ENCODE data around the gene CCNB2. TPM values are rescaled to one million over a fixed set of nuclear protein-coding genes. Genes with fewer than 3 reads are reported as not detected.
A peak's percentile ranks its signal among the peaks of the same experiment; 100 is the strongest.
"Not testable (repeated sequence)": the region's sequence is repeated elsewhere in the genome, so short reads cannot be mapped to it uniquely, and the experiment has no call there.

The CCNB2 gene
- total RNA-seq, 2 donors from 2014 or later = 77.5 to 87.2 TPM

DNA sequence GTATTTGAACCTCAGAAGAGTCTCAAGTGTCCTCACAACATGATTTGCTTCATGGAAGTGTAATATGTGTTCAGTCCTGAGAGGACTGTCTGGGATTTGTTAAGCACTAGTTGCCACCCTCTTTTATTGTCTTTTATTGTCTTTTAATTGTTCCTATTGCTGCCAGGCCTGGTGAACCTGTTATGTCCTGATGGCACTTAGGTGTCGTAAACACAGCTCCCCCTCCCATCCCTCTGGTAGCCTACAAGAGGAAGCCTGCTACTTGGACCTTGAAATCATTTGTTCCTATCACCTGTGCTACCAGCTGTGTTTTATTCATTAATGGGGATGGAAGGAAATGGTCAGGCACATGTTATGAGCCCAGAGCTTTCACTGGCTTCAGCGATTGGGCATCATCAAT, 19.3 kb downstream of the CCNB2 start:
- H3K27ac Mint-ChIP-seq = no peak overlapping the region
- H3K36me3 ChIP-seq (ENCODE audit: control insufficient read depth, insufficient read depth, low read length) = peaks cover 61% of the 10 kb centered on the region

DNA sequence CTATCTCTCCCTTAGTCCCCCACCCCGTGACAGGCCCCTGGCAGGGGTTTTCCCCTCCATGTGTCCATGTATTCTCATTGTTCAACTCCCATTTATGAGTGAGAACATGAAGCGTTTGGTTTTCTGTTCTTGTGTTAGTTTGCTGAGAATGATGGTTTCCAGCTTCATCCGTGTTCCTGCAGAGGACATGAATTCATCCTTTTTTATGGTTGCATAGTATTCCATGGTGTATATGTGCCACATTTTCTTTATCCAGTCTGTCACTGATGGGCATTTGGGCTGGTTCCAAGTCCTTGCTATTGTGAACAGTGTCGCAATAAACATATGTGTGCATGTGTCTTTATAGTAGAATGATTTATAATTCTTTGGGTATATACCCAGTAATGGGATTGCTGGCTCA, 20.7 kb downstream of the CCNB2 start:
- not testable (repeated sequence) for H3K4me1 ChIP-seq (ENCODE audit: control insufficient read depth, insufficient read depth, low read length); H3K27me3 Mint-ChIP-seq (ENCODE audit: insufficient read depth); H3K4me3 ChIP-seq (ENCODE audit: low read length); DNase-seq; H3K27ac ChIP-seq (ENCODE audit: low read depth, low read length); H3K4me3 Mint-ChIP-seq; H3K27ac Mint-ChIP-seq; H3K4me1 Mint-ChIP-seq; H3K9ac ChIP-seq (ENCODE audit: extremely low read depth, low read length, poor library complexity, severe bottlenecking); H3K27me3 ChIP-seq (ENCODE audit: control insufficient read depth, insufficient read depth, low read length, poor library complexity, severe bottlenecking)
- WGBS, 2 experiments (ENCODE audit: insufficient coverage in 1 of 2, insufficient read length in 1 of 2) = 60 to 87% methylated on average over 1 to 3 of the region's 4 CpGs
- peaks cover 15% of the 10 kb centered on the region for H3K9me3 ChIP-seq (ENCODE audit: control insufficient read depth, low read length)
- Mint-ChIP-seq H3K36me3 (ENCODE audit: low read depth) (peaks cover 89% of the 10 kb centered on the region), H3K9me3 (peaks cover 32% of the 10 kb centered on the region)
- peaks cover 62% of the 10 kb centered on the region for H3K36me3 ChIP-seq (ENCODE audit: control insufficient read depth, insufficient read depth, low read length)

More for the DNA sequence above, 19.3 kb downstream of the CCNB2 start:
- peaks cover 10% of the 10 kb centered on the region for H3K9me3 ChIP-seq (ENCODE audit: control insufficient read depth, low read length)
- no peak overlapping the region for H3K9ac ChIP-seq (ENCODE audit: extremely low read depth, low read length, poor library complexity, severe bottlenecking)
- Mint-ChIP-seq H3K36me3 (ENCODE audit: low read depth) (peaks cover 85% of the 10 kb centered on the region), H3K4me1 (no peaks in the 10 kb centered on the region), H3K27me3 (ENCODE audit: insufficient read depth) (no peaks in the 10 kb centered on the region), H3K4me3 (no peak overlapping the region), H3K9me3 (peaks cover 21% of the 10 kb centered on the region)
- H3K27me3 ChIP-seq (ENCODE audit: control insufficient read depth, insufficient read depth, low read length, poor library complexity, severe bottlenecking) = no peaks in the 10 kb centered on the region
- H3K4me3 ChIP-seq (ENCODE audit: low read length) = no peak overlapping the region
- TF ChIP-seq, protein P1, sequence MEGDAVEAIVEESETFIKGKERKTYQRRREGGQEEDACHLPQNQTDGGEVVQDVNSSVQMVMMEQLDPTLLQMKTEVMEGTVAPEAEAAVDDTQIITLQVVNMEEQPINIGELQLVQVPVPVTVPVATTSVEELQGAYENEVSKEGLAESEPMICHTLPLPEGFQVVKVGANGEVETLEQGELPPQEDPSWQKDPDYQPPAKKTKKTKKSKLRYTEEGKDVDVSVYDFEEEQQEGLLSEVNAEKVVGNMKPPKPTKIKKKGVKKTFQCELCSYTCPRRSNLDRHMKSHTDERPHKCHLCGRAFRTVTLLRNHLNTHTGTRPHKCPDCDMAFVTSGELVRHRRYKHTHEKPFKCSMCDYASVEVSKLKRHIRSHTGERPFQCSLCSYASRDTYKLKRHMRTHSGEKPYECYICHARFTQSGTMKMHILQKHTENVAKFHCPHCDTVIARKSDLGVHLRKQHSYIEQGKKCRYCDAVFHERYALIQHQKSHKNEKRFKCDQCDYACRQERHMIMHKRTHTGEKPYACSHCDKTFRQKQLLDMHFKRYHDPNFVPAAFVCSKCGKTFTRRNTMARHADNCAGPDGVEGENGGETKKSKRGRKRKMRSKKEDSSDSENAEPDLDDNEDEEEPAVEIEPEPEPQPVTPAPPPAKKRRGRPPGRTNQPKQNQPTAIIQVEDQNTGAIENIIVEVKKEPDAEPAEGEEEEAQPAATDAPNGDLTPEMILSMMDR (conservative IDR thresholded peaks at IDR 0.05) = no peak
- WGBS, 2 experiments (ENCODE audit: insufficient coverage in 1 of 2, insufficient read length in 1 of 2) = 67 to 93% methylated on average over 1 to 2 of the region's 2 CpGs
- no peak overlapping the region for H3K27ac ChIP-seq (ENCODE audit: low read depth, low read length)
- no peak for DNase-seq
- H3K4me1 ChIP-seq (ENCODE audit: control insufficient read depth, insufficient read depth, low read length) = no peaks in the 10 kb centered on the region

DNA sequence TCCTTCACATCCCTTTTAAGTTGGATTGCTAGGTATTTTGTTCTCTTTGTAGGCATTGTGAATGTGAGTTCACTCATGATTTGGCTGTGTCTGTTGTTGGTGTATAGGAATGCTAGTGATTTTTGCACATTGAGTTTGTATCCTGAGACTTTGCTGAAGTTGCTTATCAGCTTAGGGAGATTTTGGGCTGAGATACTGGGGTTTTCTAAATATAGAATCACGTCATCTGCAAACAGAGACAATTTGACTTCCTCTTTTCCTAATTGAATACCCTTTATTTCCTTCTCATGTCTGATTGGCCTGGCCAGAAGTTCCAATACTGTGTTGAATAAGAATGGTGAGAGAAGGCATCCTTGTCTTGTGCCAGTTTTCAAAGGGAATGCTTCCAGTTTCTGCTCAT, 22.3 kb downstream of the CCNB2 start:
- H3K27me3 Mint-ChIP-seq (ENCODE audit: insufficient read depth); H3K27ac ChIP-seq (ENCODE audit: low read depth, low read length); H3K4me3 Mint-ChIP-seq; H3K4me1 ChIP-seq (ENCODE audit: control insufficient read depth, insufficient read depth, low read length); H3K4me3 ChIP-seq (ENCODE audit: low read length); H3K27ac Mint-ChIP-seq; H3K27me3 ChIP-seq (ENCODE audit: control insufficient read depth, insufficient read depth, low read length, poor library complexity, severe bottlenecking); H3K4me1 Mint-ChIP-seq; DNase-seq; H3K9ac ChIP-seq (ENCODE audit: extremely low read depth, low read length, poor library complexity, severe bottlenecking): not testable (repeated sequence)
- Mint-ChIP-seq H3K36me3 (ENCODE audit: low read depth) (peaks cover 95% of the 10 kb centered on the region), H3K9me3 (peaks cover 32% of the 10 kb centered on the region)
- Histone ChIP-seq H3K36me3 (ENCODE audit: control insufficient read depth, insufficient read depth, low read length) (peaks cover 64% of the 10 kb centered on the region), H3K9me3 (ENCODE audit: control insufficient read depth, low read length) (peaks cover 15% of the 10 kb centered on the region)
- 100% methylated on average over 1 of the region's 1 CpG; no CpG with 5 or more reads in 1 of the 2 experiments for WGBS, 2 experiments (ENCODE audit: insufficient coverage in 1 of 2, insufficient read length in 1 of 2)

DNA sequence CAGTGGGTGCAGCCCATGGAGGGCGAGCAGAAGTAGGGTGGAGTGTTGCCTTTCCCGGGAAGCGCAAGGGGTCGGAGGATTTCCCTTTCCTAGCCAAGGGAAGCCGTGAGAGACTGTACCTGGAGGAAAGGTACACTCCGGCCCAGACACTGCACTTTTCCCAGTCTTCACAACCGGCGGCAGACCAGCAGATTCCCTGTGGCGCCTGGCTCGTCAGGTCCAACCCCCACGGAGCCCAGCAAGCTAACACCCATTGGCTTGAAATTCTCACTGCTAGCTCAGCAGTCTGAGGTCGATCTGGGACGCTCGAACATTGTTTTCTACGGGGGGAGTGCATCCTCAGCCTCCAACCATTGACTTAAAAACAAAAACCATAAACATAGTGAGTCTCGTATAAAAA, 26.5 kb downstream of the CCNB2 start:
- Histone ChIP-seq H3K27ac (ENCODE audit: low read depth, low read length) (no peak overlapping the region), H3K36me3 (ENCODE audit: control insufficient read depth, insufficient read depth, low read length) (peaks cover 72% of the 10 kb centered on the region), H3K9ac (ENCODE audit: extremely low read depth, low read length, poor library complexity, severe bottlenecking) (no peak overlapping the region), H3K27me3 (ENCODE audit: control insufficient read depth, insufficient read depth, low read length, poor library complexity, severe bottlenecking) (no peaks in the 10 kb centered on the region), H3K9me3 (ENCODE audit: control insufficient read depth, low read length) (peaks cover 11% of the 10 kb centered on the region), H3K4me1 (ENCODE audit: control insufficient read depth, insufficient read depth, low read length) (no peaks in the 10 kb centered on the region), H3K4me3 (ENCODE audit: low read length) (no peak overlapping the region)
- H3K36me3 Mint-ChIP-seq (ENCODE audit: low read depth) = peaks cover 89% of the 10 kb centered on the region
- no peaks in the 10 kb centered on the region for H3K27me3 Mint-ChIP-seq (ENCODE audit: insufficient read depth)
- H3K4me1 Mint-ChIP-seq = peaks cover 8% of the 10 kb centered on the region
- 95 to 100% methylated on average over 12 to 16 of the region's 16 CpGs for WGBS, 2 experiments (ENCODE audit: insufficient coverage in 1 of 2, insufficient read length in 1 of 2)
- peak overlapping the region; percentile 35 for H3K27ac Mint-ChIP-seq
- no peak overlapping the region for H3K4me3 Mint-ChIP-seq
- peaks cover 23% of the 10 kb centered on the region for H3K9me3 Mint-ChIP-seq
- DNase-seq = no peak
- TF ChIP-seq, protein P1 (conservative IDR thresholded peaks at IDR 0.05) = no peak

All from endodermal cell (in vitro differentiated cells).